Chondrocyte (in vitro differentiated cells): Measurements from ENCODE around the gene SNX19. TPM values are rescaled to one million over a fixed set of nuclear protein-coding genes. Genes with fewer than 3 reads are reported as not detected.

ENCODE experiments used
- DNase-seq: peaks from one replicate; pipeline ENCODE4 v3.0.0; 2021; ENCODE audit warnings: mixed read lengths, low spot score
- H3K27ac Mint-ChIP-seq: one replicate; pipeline ENCODE4 v1.8.0; 2021; ENCODE audit warnings: mild to moderate bottlenecking, moderate library complexity, mixed read lengths; ENCODE audit not compliant: unreplicated experiment
- H3K27me3 Mint-ChIP-seq: 2 replicates; pipeline ENCODE4 v1.8.0; 2021; ENCODE audit warnings: low read depth, mixed read lengths
- H3K36me3 Mint-ChIP-seq: 2 replicates; pipeline ENCODE4 v1.8.0; 2021; ENCODE audit warnings: low read depth, mixed read lengths
- H3K4me1 Mint-ChIP-seq: 2 replicates; pipeline ENCODE4 v1.8.0; 2021; ENCODE audit warnings: low read depth, mild to moderate bottlenecking, mixed read lengths
- H3K4me3 Mint-ChIP-seq: one replicate; pipeline ENCODE4 v1.8.0; 2021; ENCODE audit warnings: mild to moderate bottlenecking, moderate library complexity, mixed read lengths; ENCODE audit not compliant: unreplicated experiment
- H3K9me3 Mint-ChIP-seq: 2 replicates; pipeline ENCODE4 v1.8.0; 2021; ENCODE audit warnings: low read depth, mixed read lengths
- total RNA-seq: library from RNA; stranded (reverse); gene quantifications from 3 replicates; pipeline ENCODE4 v1.2.1, GENCODE V29; 2021
- TF ChIP-seq, protein P1 (sequence below): fragments of 200-600 bp; sonication (generic); IDR thresholded peaks from 2 replicates; pipeline ENCODE4 v1.5.0; 2021; ENCODE audit warnings: antibody characterized with exemption, mild to moderate bottlenecking, moderate library complexity

SNX19 gene
- total RNA-seq, 1 donor from 2014 or later = 55.8 TPM

DNA sequence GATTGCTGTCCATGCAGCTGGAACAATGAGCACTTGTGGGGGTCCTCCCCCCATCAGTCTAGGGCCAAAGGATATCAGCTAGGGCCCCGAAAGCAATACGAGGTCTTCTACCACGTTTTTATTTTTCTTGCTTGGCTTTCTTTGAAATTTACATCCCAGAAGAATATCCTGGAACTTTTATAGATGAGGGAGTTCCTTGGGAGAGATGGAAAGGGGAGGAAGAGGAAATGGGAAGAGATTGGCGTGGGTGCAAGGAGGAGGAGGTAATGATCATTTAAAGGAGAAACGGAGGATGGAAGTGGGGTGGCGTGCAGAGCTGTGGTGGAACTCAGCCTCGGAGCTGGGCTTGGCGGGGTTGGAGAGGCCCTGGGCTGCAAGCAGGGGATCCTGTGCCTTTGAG is 90.3 kb downstream of the SNX19 start:
- Mint-ChIP-seq H3K4me1 (peaks cover 62% of the 10 kb centered on the region), H3K9me3 (no peaks in the 10 kb centered on the region), H3K36me3 (no peaks in the 10 kb centered on the region), H3K27me3 (no peaks in the 10 kb centered on the region), H3K27ac (peak overlapping the region; percentile 41), H3K4me3 (no peak overlapping the region)
- DNase-seq = no peak
- TF ChIP-seq, protein P1, sequence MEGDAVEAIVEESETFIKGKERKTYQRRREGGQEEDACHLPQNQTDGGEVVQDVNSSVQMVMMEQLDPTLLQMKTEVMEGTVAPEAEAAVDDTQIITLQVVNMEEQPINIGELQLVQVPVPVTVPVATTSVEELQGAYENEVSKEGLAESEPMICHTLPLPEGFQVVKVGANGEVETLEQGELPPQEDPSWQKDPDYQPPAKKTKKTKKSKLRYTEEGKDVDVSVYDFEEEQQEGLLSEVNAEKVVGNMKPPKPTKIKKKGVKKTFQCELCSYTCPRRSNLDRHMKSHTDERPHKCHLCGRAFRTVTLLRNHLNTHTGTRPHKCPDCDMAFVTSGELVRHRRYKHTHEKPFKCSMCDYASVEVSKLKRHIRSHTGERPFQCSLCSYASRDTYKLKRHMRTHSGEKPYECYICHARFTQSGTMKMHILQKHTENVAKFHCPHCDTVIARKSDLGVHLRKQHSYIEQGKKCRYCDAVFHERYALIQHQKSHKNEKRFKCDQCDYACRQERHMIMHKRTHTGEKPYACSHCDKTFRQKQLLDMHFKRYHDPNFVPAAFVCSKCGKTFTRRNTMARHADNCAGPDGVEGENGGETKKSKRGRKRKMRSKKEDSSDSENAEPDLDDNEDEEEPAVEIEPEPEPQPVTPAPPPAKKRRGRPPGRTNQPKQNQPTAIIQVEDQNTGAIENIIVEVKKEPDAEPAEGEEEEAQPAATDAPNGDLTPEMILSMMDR = no peak

- Mint-ChIP-seq H3K9me3 (no peaks in the 10 kb centered on the region), H3K4me3 (no peak overlapping the region), H3K36me3 (no peaks in the 10 kb centered on the region), H3K4me1 (peaks cover 58% of the 10 kb centered on the region), H3K27ac (no peak overlapping the region), H3K27me3 (no peaks in the 10 kb centered on the region)
- TF ChIP-seq, protein P1 = no peak
- DNase-seq = no peak
Observed at GRCh38 chr11:130825561-130825960, 90.7 kb downstream of the SNX19 start.
